Measurements from ENCODE around the gene NDUFS8.
A peak's percentile ranks its signal among the peaks of the same experiment; 100 is the strongest.
"Not testable (repeated sequence)": the region's sequence is repeated elsewhere in the genome, so short reads cannot be mapped to it uniquely, and the experiment has no call there.

The NDUFS8 gene

DNA sequence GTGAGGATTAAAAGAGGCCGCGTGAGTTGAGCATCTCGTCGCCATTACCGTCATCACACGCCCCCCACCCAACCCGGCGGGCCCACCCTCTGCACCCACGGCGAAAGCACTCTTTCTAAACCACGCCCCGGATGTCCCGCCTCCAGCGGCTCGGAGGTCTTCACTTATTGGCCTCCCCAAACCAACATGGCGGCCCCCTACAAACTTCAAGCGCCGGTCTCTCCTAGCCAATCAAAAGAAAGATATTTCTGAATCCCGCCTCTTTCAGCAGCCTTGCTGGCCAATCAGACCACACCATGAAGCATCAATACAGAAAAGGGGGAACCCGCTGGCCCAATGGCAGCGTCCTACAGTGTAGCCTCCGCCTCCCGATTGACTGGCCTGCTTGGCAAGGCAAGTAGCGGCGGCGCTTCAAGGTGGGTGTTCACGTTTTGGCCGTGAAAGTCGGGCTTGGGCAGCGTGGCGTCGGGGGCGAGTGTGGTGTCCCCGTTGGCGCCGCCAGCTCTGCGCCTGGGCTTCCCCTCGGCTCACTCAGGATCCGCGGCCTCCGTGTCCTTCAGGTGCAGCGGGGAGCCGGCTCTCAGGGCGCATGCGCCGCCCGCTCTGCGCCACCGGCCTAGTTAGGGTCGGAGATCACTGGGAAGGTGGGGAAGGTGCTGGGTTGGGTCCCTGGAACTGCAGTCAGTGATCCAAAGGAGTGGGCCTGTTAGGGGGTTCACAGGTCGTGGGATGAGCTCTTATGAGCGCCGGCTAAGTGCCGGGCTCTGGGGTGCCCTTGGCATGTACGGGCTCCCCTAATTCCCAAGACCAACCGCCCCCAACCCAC, at the start of gene NDUFS8:
Gene NDUFS8 (plus strand): TSS at position 364 of the 826 bp plus-strand sequence. CDS start 1,471 bp downstream, outside the sequence.
- peak; percentile 98 to 99 for DNase-seq

- DNase-seq = not testable (repeated sequence)
Observed at GRCh38 chr11:67981226-67981625, 49.3 kb upstream of the NDUFS8 start.

DNA sequence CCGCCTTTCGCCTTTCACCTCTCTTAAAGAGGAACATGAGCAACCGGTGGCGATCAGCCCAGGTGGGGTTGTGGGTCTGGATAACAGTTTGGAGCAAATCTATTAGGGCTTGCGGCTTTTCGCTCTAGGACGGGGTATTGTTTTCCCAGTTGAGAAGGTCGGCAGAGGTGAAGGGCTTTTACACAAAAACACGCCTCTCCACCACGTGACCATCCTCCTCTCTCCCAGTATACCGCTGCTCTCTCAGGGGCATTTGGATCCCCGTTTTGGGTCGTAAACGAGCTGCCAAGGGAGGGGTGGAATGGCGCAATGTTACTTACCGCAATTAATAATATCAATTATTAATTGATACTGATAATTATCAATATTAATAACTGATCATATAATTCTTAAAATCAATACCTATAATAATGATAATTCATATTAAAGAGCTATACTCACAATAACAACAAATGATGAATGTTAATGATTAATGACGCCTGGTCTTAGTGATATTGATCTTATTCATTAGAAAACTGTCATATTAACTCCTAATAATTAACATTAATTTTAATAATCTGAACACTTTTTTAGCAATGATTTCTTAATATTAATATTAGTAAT, 48.1 kb upstream of the NDUFS8 start:
- not testable (repeated sequence) for DNase-seq

DNA sequence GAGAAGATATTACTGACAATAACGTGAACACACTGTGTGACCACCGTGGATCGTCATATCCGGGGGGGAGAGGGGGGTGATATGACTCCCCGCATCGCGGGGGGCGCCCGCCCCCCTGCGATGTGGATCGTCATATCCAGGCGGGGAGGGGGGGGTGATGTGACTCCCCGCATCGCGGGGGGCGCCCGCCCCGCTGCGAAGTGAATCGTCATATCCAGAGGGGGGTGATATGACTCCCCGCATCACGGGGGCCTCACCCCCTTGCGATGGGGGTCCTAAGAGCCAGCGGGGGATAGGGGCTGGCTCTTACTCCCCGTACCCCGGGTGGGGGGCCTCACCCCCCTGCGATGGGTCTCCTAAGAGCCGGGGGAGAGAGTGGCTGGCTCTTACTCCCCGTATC, 46.5 kb upstream of the NDUFS8 start:
- DNase-seq = no peak

GRCh38 chr11:67985302-67985701, 45.2 kb upstream of the NDUFS8 start:
- not testable (repeated sequence) for DNase-seq

GRCh38 chr11:67990546-67991346, 39.7 kb upstream of the NDUFS8 start:
- not testable (repeated sequence) for DNase-seq

DNA sequence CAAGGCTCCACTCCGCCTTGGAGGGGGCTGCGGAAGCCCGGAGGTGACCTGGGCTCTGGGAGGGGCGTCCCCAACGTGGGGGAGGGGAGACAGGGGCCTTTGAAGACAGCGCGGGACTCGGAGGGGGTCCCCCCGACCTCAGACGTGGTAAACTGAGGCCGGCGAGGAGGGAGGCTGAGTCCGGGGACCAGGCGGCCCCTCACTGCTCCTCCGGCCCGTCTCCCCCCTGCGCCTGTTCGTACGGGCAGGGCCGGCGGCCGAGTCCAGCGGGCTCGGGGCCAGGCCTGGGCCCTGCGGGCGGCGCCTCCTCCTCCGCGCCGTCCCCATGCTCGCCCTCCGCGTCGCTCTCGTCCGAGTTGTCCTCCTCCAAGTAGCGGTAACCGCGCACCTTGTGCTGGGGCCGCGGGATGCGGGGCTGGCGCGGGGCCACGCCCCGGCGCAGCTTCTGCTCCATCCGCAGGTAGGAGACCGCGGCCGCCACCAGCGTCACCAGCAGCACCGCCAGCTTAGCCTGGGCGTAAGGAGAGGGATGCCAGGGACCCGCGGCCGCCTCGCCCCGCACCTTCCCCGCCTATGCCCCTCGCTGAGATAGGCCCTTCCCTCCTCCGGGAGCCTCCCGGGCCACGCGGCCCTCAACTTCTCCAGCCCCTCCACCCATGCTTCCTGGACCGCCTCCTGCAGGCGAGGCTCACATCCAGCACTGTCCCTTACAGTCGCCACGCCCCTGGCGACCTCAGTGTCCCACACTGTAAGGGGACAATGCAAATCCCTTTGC, 38.9 kb upstream of the NDUFS8 start:
- not testable (repeated sequence) for DNase-seq

DNA sequence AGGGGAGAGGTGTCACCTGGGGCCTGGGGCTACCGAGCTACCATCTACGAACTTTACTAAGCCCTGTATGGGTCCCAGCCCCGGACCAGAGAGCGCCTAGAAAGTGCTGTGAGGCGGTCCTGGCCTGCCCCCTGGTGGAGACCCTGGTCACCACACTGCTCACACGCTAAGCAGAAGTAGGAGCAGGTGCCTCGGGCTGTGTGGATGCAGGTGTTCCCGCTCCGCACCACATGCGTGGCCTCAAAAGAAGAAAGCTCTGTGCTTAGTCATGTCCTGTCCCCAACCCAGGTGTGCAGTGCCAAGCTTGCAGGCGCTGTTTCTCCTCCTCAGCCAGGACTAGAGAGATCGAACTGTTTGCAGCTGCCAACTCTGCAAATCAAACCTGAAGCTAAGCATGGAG, 36.7 kb upstream of the NDUFS8 start:
- peak; percentile 59 to 63 for DNase-seq

DNA sequence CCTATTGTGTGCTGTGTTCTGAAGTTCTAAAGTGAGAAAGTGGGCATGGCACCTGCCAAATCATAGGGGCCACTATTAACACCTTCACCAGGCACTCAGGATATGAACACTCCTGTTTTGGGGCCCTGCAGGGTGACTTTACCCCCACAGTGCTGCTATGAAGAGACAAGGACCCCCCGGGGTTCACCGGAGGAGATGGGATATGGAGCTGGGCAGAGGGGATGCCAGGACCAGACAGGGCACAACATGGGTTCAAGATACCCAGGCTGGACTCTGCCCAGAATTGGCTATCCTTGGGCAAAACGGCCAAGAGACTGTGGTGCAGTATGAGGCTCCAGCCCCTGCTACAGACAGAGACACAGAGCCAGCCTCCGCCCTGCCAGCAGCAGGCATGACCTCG, 36.1 kb upstream of the NDUFS8 start:
- not testable (repeated sequence) for DNase-seq

GRCh38 chr11:67995129-67995528, 35.4 kb upstream of the NDUFS8 start:
- DNase-seq = not testable (repeated sequence)

GRCh38 chr11:67995579-67995978, 34.9 kb upstream of the NDUFS8 start:
- DNase-seq = not testable (repeated sequence)

GRCh38 chr11:67996051-67996450, 34.4 kb upstream of the NDUFS8 start:
- DNase-seq = no peak

DNA sequence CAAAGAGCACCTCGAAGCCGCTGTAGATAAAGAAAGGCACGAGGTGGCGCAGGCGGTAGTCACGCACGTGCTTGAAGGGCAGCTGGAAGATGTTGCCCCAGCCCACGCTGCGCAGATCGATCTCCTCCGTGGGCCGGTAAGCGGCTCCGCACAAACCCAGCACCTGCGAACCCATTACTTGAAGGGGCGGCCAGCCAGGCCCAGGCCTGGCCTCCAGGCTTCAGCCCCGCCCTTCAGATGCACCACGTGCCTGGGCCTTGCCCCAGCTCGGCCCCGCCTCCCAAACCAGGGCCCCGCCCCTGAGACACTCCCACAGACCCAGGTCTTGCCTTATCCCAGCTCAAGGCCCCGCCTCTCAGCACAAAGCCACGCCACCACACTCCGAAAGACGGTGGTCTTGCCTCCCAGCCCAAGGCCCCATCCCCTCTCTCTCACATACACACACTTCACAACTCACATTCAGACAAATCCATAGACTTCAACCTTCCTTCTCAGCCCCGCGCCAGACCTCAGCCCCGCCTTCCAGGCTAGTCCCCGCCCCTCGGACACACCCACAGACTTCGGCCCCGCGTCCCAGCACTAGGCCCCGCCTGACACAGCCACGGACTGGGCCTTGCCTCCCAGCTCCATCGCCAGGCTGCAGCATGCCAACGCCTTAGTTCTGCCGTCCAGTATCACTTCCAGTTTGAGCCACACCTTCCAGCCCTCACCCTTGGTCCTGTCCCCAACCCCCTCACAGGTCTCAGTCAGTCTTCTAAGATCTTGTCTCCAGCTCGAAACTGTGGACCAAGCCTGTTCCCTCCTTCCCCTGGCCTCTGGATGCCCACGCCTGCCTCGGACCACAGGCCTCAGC, 33.6 kb upstream of the NDUFS8 start:
- DNase-seq = peak; percentile 43 to 76

GRCh38 chr11:67997475-67997921, 33.0 kb upstream of the NDUFS8 start:
- no peak for DNase-seq

- peak in 1 of 2 donors; percentile 14 for DNase-seq
Observed at GRCh38 chr11:67998150-67999045, 32.1 kb upstream of the NDUFS8 start.

DNA sequence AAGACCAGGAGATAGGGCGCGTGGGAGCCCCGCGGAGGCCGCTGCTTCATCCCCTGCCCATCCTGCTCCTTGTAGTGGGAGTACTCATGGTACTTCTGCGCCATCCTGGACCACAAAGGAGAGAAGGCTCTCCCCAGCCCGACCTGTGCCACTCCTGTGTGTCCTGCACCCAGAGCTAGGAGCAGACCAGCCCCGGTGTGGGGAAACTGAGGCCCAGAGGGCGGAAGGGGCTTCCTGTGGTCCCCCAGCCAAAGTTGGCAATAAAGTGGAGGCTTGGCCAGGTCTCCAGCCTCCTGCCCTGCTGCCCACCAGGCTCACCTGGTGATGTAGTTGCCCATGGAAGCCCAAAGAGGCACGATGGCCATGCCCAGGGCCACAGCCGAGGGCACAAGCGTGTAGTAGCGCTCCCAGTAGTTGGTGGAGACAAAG, 31.3 kb upstream of the NDUFS8 start:
- DNase-seq = no peak

- DNase-seq = no peak
Observed at GRCh38 chr11:67999704-68000103, 30.8 kb upstream of the NDUFS8 start.

- peak in 1 of 2 donors; percentile 39 for DNase-seq
Observed at GRCh38 chr11:68002575-68002937, 27.9 kb upstream of the NDUFS8 start.

GRCh38 chr11:68002938-68003845, 27.3 kb upstream of the NDUFS8 start:
- DNase-seq = peak; percentile 61 to 65
